Neuron (in vitro differentiated cells): ENCODE data around the gene PACRG.
"Not testable (repeated sequence)": the region's sequence is repeated elsewhere in the genome, so short reads cannot be mapped to it uniquely, and the experiment has no call there.

Experiments
- H2AFZ ChIP-seq: one replicate; pipeline ENCODE4 v1.6.1; 2013; ENCODE audit warnings: low read depth, mild to moderate bottlenecking, inconsistent platforms, low read length, moderate library complexity
- H3K27me3 ChIP-seq: one replicate; pipeline ENCODE4 v1.6.1; 2013; ENCODE audit warnings: low read length; ENCODE audit not compliant: insufficient read depth
- H3K36me3 ChIP-seq: one replicate; pipeline ENCODE4 v1.6.1; 2013; ENCODE audit warnings: low read length; ENCODE audit not compliant: insufficient read depth
- H3K4me1 ChIP-seq: one replicate; pipeline ENCODE4 v1.6.1; 2013; ENCODE audit warnings: low read length; ENCODE audit not compliant: insufficient read depth
- H3K4me3 ChIP-seq: 2 replicates; pipeline ENCODE4 v1.5.1; 2013; ENCODE audit warnings: mild to moderate bottlenecking, low read length, moderate library complexity
- H3K9me3 ChIP-seq: one replicate; pipeline ENCODE4 v1.6.1; 2013; ENCODE audit warnings: low read length

PACRG gene

GRCh38 chr6:162727322-162728182 lies at the start of gene PACRG, which contains the start of gene PRKN:
TSS of gene PACRG (plus strand) at chr6:162727974.
TSS of gene PRKN (minus strand) at chr6:162727766.
- peak within 1 kb of the TSS; percentile 91 for H2AFZ ChIP-seq
- peaks cover 18% of the 10 kb centered on the region for H3K4me1 ChIP-seq
- H3K4me3 ChIP-seq: peak within 1 kb of the TSS; percentile 90
- no peaks in the 10 kb centered on the region for H3K36me3 ChIP-seq
- no peaks in the 10 kb centered on the region for H3K9me3 ChIP-seq
- no peaks in the 10 kb centered on the region for H3K27me3 ChIP-seq

GRCh38 chr6:162678896-162679295 lies 48.9 kb upstream of the PACRG start:
- H3K36me3 ChIP-seq, H3K9me3 ChIP-seq, H3K4me1 ChIP-seq, H3K27me3 ChIP-seq, H3K4me3 ChIP-seq, H2AFZ ChIP-seq: not testable (repeated sequence)

GRCh38 chr6:162679681-162680080 lies 48.1 kb upstream of the PACRG start:
- H3K27me3 ChIP-seq: no peaks in the 10 kb centered on the region
- no peak overlapping the region for H2AFZ ChIP-seq
- H3K4me3 ChIP-seq: no peak overlapping the region
- H3K36me3 ChIP-seq: no peaks in the 10 kb centered on the region
- H3K9me3 ChIP-seq: no peaks in the 10 kb centered on the region
- H3K4me1 ChIP-seq: peaks cover 3% of the 10 kb centered on the region

- peaks cover 3% of the 10 kb centered on the region for H3K4me1 ChIP-seq
These were observed 47.4 kb upstream of the PACRG start for GRCh38 chr6:162680367-162680766.

GRCh38 chr6:162680871-162681270 lies 46.9 kb upstream of the PACRG start:
- Histone ChIP-seq H3K4me3 (no peak overlapping the region), H3K36me3 (no peaks in the 10 kb centered on the region), H3K4me1 (peaks cover 3% of the 10 kb centered on the region), H3K9me3 (no peaks in the 10 kb centered on the region), H3K27me3 (no peaks in the 10 kb centered on the region), H2AFZ (no peak overlapping the region)

More at GRCh38 chr6:162680367-162680766, 47.4 kb upstream of the PACRG start:
- no peaks in the 10 kb centered on the region for H3K36me3 ChIP-seq
- H3K27me3 ChIP-seq: no peaks in the 10 kb centered on the region
- H3K9me3 ChIP-seq: no peaks in the 10 kb centered on the region
- no peak overlapping the region for H2AFZ ChIP-seq
- H3K4me3 ChIP-seq: no peak overlapping the region

- Histone ChIP-seq H3K27me3 (no peaks in the 10 kb centered on the region), H3K36me3 (no peaks in the 10 kb centered on the region), H3K4me1 (peaks cover 3% of the 10 kb centered on the region), H3K4me3 (no peak overlapping the region), H2AFZ (no peak overlapping the region), H3K9me3 (no peaks in the 10 kb centered on the region)
These were observed 46.3 kb upstream of the PACRG start for GRCh38 chr6:162681447-162681846.

- H3K4me1 ChIP-seq: peaks cover 3% of the 10 kb centered on the region
- H3K36me3 ChIP-seq: no peaks in the 10 kb centered on the region
- no peaks in the 10 kb centered on the region for H3K27me3 ChIP-seq
- no peak overlapping the region for H2AFZ ChIP-seq
- H3K4me3 ChIP-seq: no peak overlapping the region
- no peaks in the 10 kb centered on the region for H3K9me3 ChIP-seq
These were observed 44.6 kb upstream of the PACRG start for GRCh38 chr6:162683135-162683534.

GRCh38 chr6:162684052-162684451 lies 43.7 kb upstream of the PACRG start:
- no peak overlapping the region for H2AFZ ChIP-seq
- H3K27me3 ChIP-seq: no peaks in the 10 kb centered on the region
- H3K4me1 ChIP-seq: peaks cover 11% of the 10 kb centered on the region
- no peaks in the 10 kb centered on the region for H3K36me3 ChIP-seq
- H3K9me3 ChIP-seq: no peaks in the 10 kb centered on the region
- no peak overlapping the region for H3K4me3 ChIP-seq

- no peak overlapping the region for H2AFZ ChIP-seq
- H3K4me3 ChIP-seq: no peak overlapping the region
- no peaks in the 10 kb centered on the region for H3K27me3 ChIP-seq
- H3K9me3 ChIP-seq: no peaks in the 10 kb centered on the region
- no peaks in the 10 kb centered on the region for H3K36me3 ChIP-seq
- H3K4me1 ChIP-seq: peaks cover 13% of the 10 kb centered on the region
These were observed 42.8 kb upstream of the PACRG start for GRCh38 chr6:162684961-162685360.

GRCh38 chr6:162685586-162685985 lies 42.2 kb upstream of the PACRG start:
- no peaks in the 10 kb centered on the region for H3K36me3 ChIP-seq
- no peaks in the 10 kb centered on the region for H3K27me3 ChIP-seq
- H3K4me3 ChIP-seq: no peak overlapping the region
- H2AFZ ChIP-seq: no peak overlapping the region
- H3K9me3 ChIP-seq: no peaks in the 10 kb centered on the region
- peaks cover 13% of the 10 kb centered on the region for H3K4me1 ChIP-seq

GRCh38 chr6:162688751-162689345 lies 38.9 kb upstream of the PACRG start:
- H3K4me3 ChIP-seq: peak overlapping the region; percentile 21
- peak overlapping the region; percentile 43 for H2AFZ ChIP-seq
- peaks cover 13% of the 10 kb centered on the region for H3K4me1 ChIP-seq
- H3K9me3 ChIP-seq: no peaks in the 10 kb centered on the region
- H3K27me3 ChIP-seq: no peaks in the 10 kb centered on the region
- no peaks in the 10 kb centered on the region for H3K36me3 ChIP-seq

- H3K27me3 ChIP-seq: no peaks in the 10 kb centered on the region
- H2AFZ ChIP-seq: no peak overlapping the region
- H3K4me1 ChIP-seq: peaks cover 13% of the 10 kb centered on the region
These were observed 37.6 kb upstream of the PACRG start for GRCh38 chr6:162690158-162690557.

GRCh38 chr6:162697872-162698403 lies 29.8 kb upstream of the PACRG start:
- Histone ChIP-seq H3K27me3 (no peaks in the 10 kb centered on the region), H3K36me3 (no peaks in the 10 kb centered on the region), H3K4me3 (no peak overlapping the region), H2AFZ (no peak overlapping the region), H3K9me3 (no peaks in the 10 kb centered on the region), H3K4me1 (no peaks in the 10 kb centered on the region)

More at GRCh38 chr6:162690158-162690557, 37.6 kb upstream of the PACRG start:
- Histone ChIP-seq H3K4me3 (no peak overlapping the region), H3K9me3 (no peaks in the 10 kb centered on the region), H3K36me3 (no peaks in the 10 kb centered on the region)
